Lower leg skin (tissue), 4 donors: ENCODE measurements around the gene TICRR. TPM values are rescaled to one million over a fixed set of nuclear protein-coding genes. Genes with fewer than 3 reads are reported as not detected.

Experiments used
- DNase-seq, 2 donors: peaks; one replicate each; pipeline ENCODE4 v3.0.0-alpha.2; 2019; ENCODE audit warnings: low spot score in 2 of 2
- H3K4me3 ChIP-seq: fragments of 200-600 bp; sonication (generic); 2 replicates; pipeline ENCODE4 v1.5.1; 2017; ENCODE audit warnings: mild to moderate bottlenecking, low read depth; ENCODE audit not compliant: poor library complexity, severe bottlenecking
- CTCF ChIP-seq, 3 donors: fragments of 450-650 bp; IDR thresholded peaks; one replicate each; pipeline ENCODE4 v1.5.1; 2016; ENCODE audit warnings: antibody characterized with exemption in 3 of 3, mild to moderate bottlenecking in 3 of 3, moderate library complexity in 2 of 3
- POLR2A ChIP-seq, 2 donors: fragments of 450-650 bp; IDR thresholded peaks; one replicate each; pipeline ENCODE4 v1.6.1; 2016 to 2017; ENCODE audit warnings: antibody characterized with exemption in 2 of 2, mild to moderate bottlenecking in 1 of 2, moderate library complexity in 1 of 2
- WGBS, 2 donors: methylation state at CpG; one replicate each; pipeline ENCODE4 v1.1.5; 2018; 5-methylcytosine and 5-hydroxymethylcytosine counted together
- intact Hi-C: fragments of 100-400 bp; cut with DNase I; formaldehyde crosslinking; loops from one replicate; pipeline ENCODE4 v1.15.0; 2023; ENCODE audit warnings: low total_unique reads
- total RNA-seq, 4 donors: library from RNA; depleted of rRNA; stranded (reverse); fragments of >200 nt; gene quantifications; one replicate each; pipeline ENCODE4 v1.1.0, GENCODE V29; 2016

TICRR gene
- total RNA-seq, 4 donors from 2014 or later: 0.21 to 1.2 (median 0.55) TPM

DNA sequence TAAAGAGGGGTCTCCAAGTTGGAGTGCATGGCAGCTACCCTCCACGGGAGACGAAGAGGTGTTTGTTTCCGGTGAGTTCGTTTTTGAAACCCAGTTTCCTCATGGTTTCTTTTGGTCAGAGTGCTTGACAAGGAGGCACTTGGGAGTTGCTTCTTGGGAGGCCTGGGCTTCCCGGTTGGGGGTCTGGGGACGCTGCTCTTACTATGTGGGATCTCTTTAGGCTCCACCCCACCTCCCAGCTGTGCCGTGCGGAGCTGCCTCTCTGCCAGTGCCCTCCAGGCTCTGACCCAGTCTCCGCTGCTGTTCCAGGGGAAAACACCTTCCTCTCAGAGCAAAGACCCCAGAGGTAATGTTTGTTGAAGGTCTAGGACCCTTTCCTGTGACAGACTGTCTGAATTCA is 50.4 kb downstream of the TICRR start:
- no peak for DNase-seq
- TF ChIP-seq POLR2A (IDR thresholded peaks at IDR 0.05) (no peak), CTCF (IDR thresholded peaks at IDR 0.05) (no peak)
- intact Hi-C loops: no loop called here
- no peak overlapping the region for H3K4me3 ChIP-seq
- 87 to 89% methylated on average over 9 of the region's 9 CpGs for WGBS, 2 donors

DNA sequence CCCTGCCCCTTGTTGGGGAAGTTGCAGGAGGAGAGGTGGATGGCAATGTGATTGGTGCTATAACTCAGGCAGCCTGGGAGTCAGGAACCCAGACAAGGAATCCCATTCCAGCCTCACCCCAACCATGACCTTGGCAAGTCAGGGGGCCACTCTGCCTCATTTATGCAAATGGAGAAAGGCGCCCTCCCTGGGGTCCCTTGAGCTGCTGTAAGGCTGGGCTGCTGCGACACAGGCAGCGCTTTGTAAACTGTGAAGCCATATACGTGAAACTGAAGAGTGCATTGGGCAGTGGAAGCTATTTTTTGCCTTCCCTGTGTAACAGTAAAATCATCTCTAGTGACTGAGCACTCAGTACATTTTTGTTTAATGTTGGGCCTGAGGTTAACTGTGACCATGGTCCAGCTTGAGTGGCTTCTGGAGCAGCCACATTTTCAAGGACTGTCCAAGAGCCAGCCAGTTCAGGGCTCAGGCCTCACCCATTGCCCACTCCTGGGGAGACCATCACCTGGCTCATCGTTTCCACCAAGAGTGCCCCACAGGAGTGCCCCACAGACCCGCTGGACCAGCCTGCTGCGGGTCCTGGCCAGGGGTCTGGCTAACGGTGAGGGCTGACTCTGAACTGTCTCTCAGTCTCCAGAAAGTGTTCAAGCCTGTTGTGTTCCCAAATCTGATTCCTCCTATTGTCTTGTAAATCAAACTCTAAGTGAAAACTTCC is 52.1 kb downstream of the TICRR start:
- 93 to 98% methylated on average over 7 to 8 of the region's 8 CpGs for WGBS, 2 donors
- intact Hi-C loops: no loop called here
- TF ChIP-seq POLR2A (IDR thresholded peaks at IDR 0.05) (no peak), CTCF (IDR thresholded peaks at IDR 0.05) (no peak)
- peak in 1 of 2 donors; percentile 61 for DNase-seq
- H3K4me3 ChIP-seq: no peak overlapping the region

DNA sequence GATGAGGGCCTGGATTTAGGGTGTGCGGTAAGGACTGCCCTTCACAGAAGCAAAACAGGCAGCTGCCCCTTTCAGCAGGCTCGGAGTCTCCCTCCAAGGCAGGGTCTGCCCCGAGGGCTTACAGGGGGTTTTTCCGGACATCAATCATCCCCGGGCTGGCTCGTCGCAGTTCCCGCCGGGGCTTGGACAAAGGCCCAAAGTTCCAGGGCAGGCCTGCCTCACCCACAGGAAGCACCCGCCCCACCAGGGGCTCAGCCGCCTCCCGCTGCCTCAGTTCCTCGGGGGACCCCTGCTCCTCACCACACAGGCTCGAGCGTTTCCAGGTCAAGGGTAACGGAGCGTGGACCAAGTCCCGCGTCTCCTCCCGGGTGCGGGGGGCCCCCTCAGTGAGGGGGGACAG is 53.0 kb downstream of the TICRR start:
- no peak overlapping the region for H3K4me3 ChIP-seq
- WGBS, 2 donors: 73 to 79% methylated on average over 17 to 21 of the region's 21 CpGs
- TF ChIP-seq POLR2A (IDR thresholded peaks at IDR 0.05) (no peak), CTCF (IDR thresholded peaks at IDR 0.05) (no peak)
- DNase-seq: peak in 1 of 2 donors; percentile 80
- intact Hi-C loops: no loop called here

DNA sequence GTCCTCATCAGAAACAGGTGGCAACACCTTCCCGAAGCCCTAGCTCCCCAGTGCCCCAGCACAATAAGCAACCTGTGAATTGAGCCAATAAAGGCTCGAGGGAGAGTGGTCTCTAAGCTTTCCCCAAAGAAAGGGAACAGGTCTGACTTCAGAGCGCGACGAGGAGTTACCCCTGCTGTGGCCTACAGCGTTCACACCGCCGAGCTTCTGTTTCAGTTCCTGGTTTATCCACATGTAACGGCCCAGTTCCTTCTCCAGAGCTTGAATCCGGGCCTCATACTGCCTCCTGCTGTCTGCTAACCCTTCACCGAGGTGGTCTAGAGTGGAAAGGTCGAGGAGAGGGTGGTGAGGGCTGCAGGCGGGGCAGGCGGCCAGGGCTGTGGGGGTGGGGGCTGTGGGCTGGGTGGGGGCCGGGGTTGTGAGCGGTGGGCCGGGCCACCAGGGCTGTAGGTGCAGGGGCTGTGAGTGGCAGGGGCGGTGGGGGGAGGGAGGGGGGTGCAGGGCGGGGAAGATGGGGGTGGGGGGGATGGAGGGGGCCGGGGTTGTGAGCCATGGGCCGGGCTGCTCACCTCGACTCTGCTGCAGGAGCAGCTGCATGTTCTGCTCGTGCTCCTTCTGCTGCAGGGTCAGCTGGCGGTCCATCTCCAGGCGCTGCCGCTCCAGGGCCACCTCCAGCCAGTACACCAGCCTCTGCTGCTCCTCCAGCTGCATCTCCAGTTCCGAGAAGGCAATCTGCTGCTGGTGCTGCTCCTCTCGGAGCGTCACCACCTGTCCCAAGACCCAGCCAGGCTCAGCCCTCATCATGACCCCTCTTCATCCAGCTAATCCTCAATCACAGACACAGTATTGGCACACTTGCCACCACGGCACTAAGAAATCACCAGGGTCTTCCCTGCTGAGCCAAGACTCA is 53.8 kb downstream of the TICRR start:
- peak in 1 of 2 donors; percentile 68 for DNase-seq
- no peak overlapping the region for H3K4me3 ChIP-seq
- whole genome bisulfite sequencing, 2 donors: 89 to 94% methylated on average over 24 to 30 of the region's 30 CpGs
- intact Hi-C loops: no loop called here
- TF ChIP-seq CTCF (IDR thresholded peaks at IDR 0.05) (no peak), POLR2A (IDR thresholded peaks at IDR 0.05) (no peak)

DNA sequence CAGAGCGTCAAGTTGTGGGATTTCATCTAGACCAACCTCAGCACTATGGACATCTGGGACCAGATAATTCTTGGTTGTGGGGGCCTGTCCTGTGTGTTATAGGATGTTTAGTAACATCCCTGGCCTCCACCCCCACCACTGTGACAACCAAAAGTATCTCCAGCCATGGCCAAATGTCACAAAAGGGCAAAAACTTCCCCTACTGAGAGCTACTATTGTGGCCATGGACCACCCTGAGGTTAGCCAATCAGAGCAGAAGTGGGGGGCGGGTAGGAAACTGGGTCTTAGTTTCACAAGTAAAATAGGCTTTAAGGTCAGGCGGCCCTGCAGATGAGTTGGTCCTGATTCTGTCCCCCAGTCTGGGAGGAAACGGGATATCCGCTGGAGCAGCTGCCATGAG is 54.6 kb downstream of the TICRR start:
- TF ChIP-seq CTCF (IDR thresholded peaks at IDR 0.05): no peak
- no peak for TF ChIP-seq POLR2A (IDR thresholded peaks at IDR 0.05)
- intact Hi-C loops: no loop called here
- peak in 1 of 2 donors; percentile 62 for DNase-seq
- H3K4me3 ChIP-seq: no peak overlapping the region
- WGBS, 2 donors: 97 to 100% methylated on average over 5 of the region's 5 CpGs
